ENCODE results near the gene C18orf32. TPM values are rescaled to one million over a fixed set of nuclear protein-coding genes. Genes with fewer than 3 reads are reported as not detected.
A peak's percentile ranks its signal among the peaks of the same experiment; 100 is the strongest.

Gene C18orf32
- total and polyA plus RNA-seq, 2 of the 13 experiments (the other 11 are each of a cell fraction or from before 2014, with no cell fraction given) = 17.6 to 20.6 TPM

DNA sequence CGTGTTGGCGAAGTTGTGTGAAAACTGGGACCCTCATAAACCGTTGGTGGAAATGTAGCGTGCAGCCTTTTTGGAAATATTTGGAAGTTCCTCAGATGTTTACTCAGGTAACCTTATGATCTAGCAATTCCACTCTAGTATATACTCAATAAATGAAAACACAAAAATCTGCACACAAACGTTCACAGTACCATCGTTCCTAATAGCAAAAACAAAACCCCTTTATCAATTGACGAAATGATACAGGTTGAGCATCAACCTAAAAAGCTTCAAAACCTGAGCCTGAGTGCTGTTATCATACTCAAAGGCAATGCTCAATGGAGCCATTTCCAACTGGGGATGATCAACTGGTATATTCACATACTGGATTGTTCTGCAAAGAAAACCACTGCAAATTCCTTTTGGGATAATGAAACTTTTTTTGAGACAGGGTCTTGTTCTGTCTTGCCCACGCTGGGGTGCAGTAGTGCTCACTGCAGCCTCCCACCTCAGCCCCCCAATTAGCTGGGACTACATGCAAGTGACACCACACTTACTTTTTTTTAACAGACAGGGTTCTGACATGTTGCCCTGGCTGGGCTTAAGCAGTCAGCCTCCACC lies 777 bp upstream of the C18orf32 start:
- FAIRE-seq (no peak), DNase-seq (ENCODE audit: low spot score) (no peak), ATAC-seq (no peak)
- ChIA-PET POLR2A (interaction anchor here (0.6 to 1.8 kb wide), 13 partner anchors 8 to 536 kb away, joined by 3 to 22 read pairs (median 4); partner anchors contain the start of gene DYM), CTCF (ENCODE audit: low intra/inter-chr PET ratio, low total read pairs) (no interaction called here)
- peak overlapping the region; percentile 83 to 99 (median 88); a peak in 4 of 6 replicates for H3K4me3 ChIP-seq (replicated peaks in 1 of 3; ENCODE audit: insufficient read depth in 1 of 3, low read depth in 2 of 3, low read length in 3 of 3)
- intact Hi-C loops (cut with micrococcal nuclease; ENCODE audit: unreplicated experiment) = loop anchor here (2.0 kb wide), 1 partner anchor 27 kb away; the partner anchor contains the start of gene DYM
- H3K79me2 ChIP-seq (ENCODE audit: insufficient read depth, low read length) = peaks cover 49% of the 10 kb centered on the region
- H3K9me3 ChIP-seq (ENCODE audit: low read length) = no peaks in the 10 kb centered on the region
- H4K20me1 ChIP-seq (ENCODE audit: insufficient read depth, low read length) = peaks cover 24% of the 10 kb centered on the region
- WGBS (ENCODE audit: low lambda C conversion rate) = 76% methylated on average over 8 of the region's 8 CpGs
- TSS peak; percentile 52 for BruUV-seq (replicated peaks)
- in situ Hi-C loops (cut with HindIII; ENCODE audit: extremely low pct_ligation_motif_present, low pct_unique_long_range_greater_than_20kb) = no loop called here
- TF ChIP-seq ZNF224 (CRISPR knock-in tag; IDR thresholded peaks at IDR 0.05) (0 out of 2 replicates have a peak, but pooled peaks have one; percentile 72), ZNF567 (CRISPR knock-in tag; IDR thresholded peaks at IDR 0.05; ENCODE audit: borderline replicate concordance) (no peak), ZNF501 (CRISPR knock-in tag; IDR thresholded peaks at IDR 0.05) (no peak), ZNF546 (CRISPR knock-in tag; conservative IDR thresholded peaks at IDR 0.05) (0 out of 2 replicates have a peak, but pooled peaks have one; percentile 18), ZNF589 (CRISPR knock-in tag; conservative IDR thresholded peaks at IDR 0.05) (0 out of 2 replicates have a peak, but pooled peaks have one; percentile 46), POLR2AphosphoS5 (IDR thresholded peaks at IDR 0.05; ENCODE audit: low read depth, low read length) (peak; percentile 68), POLR2G (IDR thresholded peaks at IDR 0.05; ENCODE audit: low read depth, low read length) (peak; percentile 15; the same call in 1 of the 2 replicates), ZFP82 (CRISPR knock-in tag; IDR thresholded peaks at IDR 0.05; ENCODE audit: borderline replicate concordance) (0 out of 2 replicates have a peak, but pooled peaks have one; percentile 56), SMYD3 (CRISPR knock-in tag; IDR thresholded peaks at IDR 0.05) (0 out of 2 replicates have a peak, but pooled peaks have one; percentile 5), REL (CRISPR knock-in tag; conservative IDR thresholded peaks at IDR 0.05) (0 out of 2 replicates have a peak, but pooled peaks have one; percentile 37), ZNF672 (CRISPR knock-in tag; IDR thresholded peaks at IDR 0.05) (0 out of 2 replicates have a peak, but pooled peaks have one; percentile 68), POLR2A (IDR thresholded peaks at IDR 0.05; ENCODE audit: insufficient read depth in 1 of 2, low read depth in 2 of 2, low read length in 2 of 2) (peak in 1 of 2 experiments; percentile 65; a peak in 2 of 4 replicates), NFIC (IDR thresholded peaks at IDR 0.05; ENCODE audit: low read length) (0 out of 2 replicates have a peak, but pooled peaks have one; percentile 28), ZBTB38 (CRISPR knock-in tag; IDR thresholded peaks at IDR 0.05) (0 out of 2 replicates have a peak, but pooled peaks have one; percentile 4), ZNF263 (CRISPR knock-in tag; IDR thresholded peaks at IDR 0.05) (no peak), ZC3H13 (CRISPR knock-in tag; IDR thresholded peaks at IDR 0.05) (0 out of 2 replicates have a peak, but pooled peaks have one; percentile 6), RBM22 (optimal IDR thresholded peaks at IDR 0.05; ENCODE audit: low read length) (peak; percentile 61), MBD4 (IDR thresholded peaks at IDR 0.05; ENCODE audit: borderline replicate concordance, low read length) (peak; percentile 84; the same call in 1 of the 2 replicates)
- TF ChIP-seq, protein P1, sequence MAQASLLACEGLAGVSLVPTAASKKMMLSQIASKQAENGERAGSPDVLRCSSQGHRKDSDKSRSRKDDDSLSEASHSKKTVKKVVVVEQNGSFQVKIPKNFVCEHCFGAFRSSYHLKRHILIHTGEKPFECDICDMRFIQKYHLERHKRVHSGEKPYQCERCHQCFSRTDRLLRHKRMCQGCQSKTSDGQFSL (CRISPR knock-in tag; IDR thresholded peaks at IDR 0.05) = no peak
- peak overlapping the region; percentile 84 for H3K4me2 ChIP-seq (ENCODE audit: low read depth, low read length)
- no peaks in the 10 kb centered on the region; a peak in 1 of 5 replicates for H3K27me3 ChIP-seq (ENCODE audit: control insufficient read depth in 1 of 2, insufficient read depth in 2 of 2, low read length in 2 of 2)
- H2AFZ ChIP-seq (ENCODE audit: low read length) = no peak overlapping the region
- peak overlapping the region; percentile 83 for H3K27ac ChIP-seq (ENCODE audit: extremely low read length, insufficient read depth, low read length)
- H3K9ac ChIP-seq (ENCODE audit: insufficient read depth, low read depth, low read length) = peak overlapping the region; percentile 83
- peaks cover 44% of the 10 kb centered on the region for H3K4me1 ChIP-seq (ENCODE audit: insufficient read depth, low read length)
- H3K36me3 ChIP-seq (replicated peaks in 1 of 2; ENCODE audit: control insufficient read depth in 1 of 2, insufficient read depth in 2 of 2, low read length in 2 of 2) = peaks cover 2 to 35% of the 10 kb centered on the region in 2 experiments; a peak in 3 of 5 replicates

Measured in HepG2 (cell line).